A549 (cell line): ENCODE results near the gene EFEMP2. TPM values are rescaled to one million over a fixed set of nuclear protein-coding genes. Genes with fewer than 3 reads are reported as not detected.

Experiments
- ATAC-seq, 2 experiments: fragments of 200-7000 bp in 1 of 2; fragments of >200 bp in 1 of 2; cut with Nextera tagmentation in 1 of 2; cut with Tn5 transposase in 1 of 2; 3 replicates each; pipeline versions ENCODE4 v1.8.0 to v1.9.1; 2018 to 2020; ENCODE audit warnings: mild to moderate bottlenecking in 1 of 2, moderate library complexity in 1 of 2
- CTCF ChIA-PET: fragments of 300-600 bp; sonication (Branson Sonifier 250); formaldehyde crosslinking; extraction: SDS; loops from one replicate; lab custom pipeline; 2021; ENCODE audit warnings: antibody characterized with exemption, inconsistent platforms; lab: Yijun Ruan, JAX
- POLR2A ChIA-PET: fragments of 350-600 bp; formaldehyde crosslinking; extraction: SDS; loops from one replicate; lab custom pipeline; 2021; ENCODE audit warnings: antibody characterized with exemption, inconsistent platforms; lab: Yijun Ruan, JAX
- DNase-seq, 2 experiments: peaks; one replicate each; pipeline versions ENCODE4 v3.0.0 to v3.0.0-alpha.2; 2011 to 2016; ENCODE audit warnings: low read depth in 1 of 2, low spot score in 1 of 2
- FAIRE-seq: peaks from 2 replicates; lab custom pipeline; 2011; peaks lifted over from hg19 to GRCh38; lab: Jason Lieb, UNC
- H3K27ac ChIP-seq, 2 experiments: fragments of >200 bp; sonication (Bioruptor Twin); formaldehyde crosslinking; 3 replicates each; pipeline ENCODE4 v1.5.1; 2016 to 2017
- H3K4me1 ChIP-seq: fragments of >200 bp; sonication (Bioruptor Twin); formaldehyde crosslinking; 3 replicates; pipeline ENCODE4 v1.6.1; 2016
- H3K4me2 ChIP-seq: fragments of >200 bp; sonication (Bioruptor Twin); formaldehyde crosslinking; 3 replicates; pipeline ENCODE4 v1.6.1; 2016
- H3K4me3 ChIP-seq: fragments of >200 bp; sonication (Bioruptor Twin); formaldehyde crosslinking; 3 replicates; pipeline ENCODE4 v1.5.1; 2016
- H3K9me3 ChIP-seq: fragments of >200 bp; sonication (Bioruptor Twin); formaldehyde crosslinking; 3 replicates; pipeline ENCODE4 v1.6.1; 2016
- ATOH8 ChIP-seq: fragments of 250-450 bp; sonication (Bioruptor Pico); IDR thresholded peaks from 2 replicates; pipeline ENCODE4 v1.5.0; 2020; ENCODE audit warnings: low read depth, mild to moderate bottlenecking, moderate library complexity
- BHLHE40 ChIP-seq: IDR thresholded peaks from 2 replicates; pipeline ENCODE4 v1.6.1; 2012; ENCODE audit warnings: low read depth, low read length, inconsistent platforms
- CBX2 ChIP-seq: fragments of 200-600 bp; sonication (generic); IDR thresholded peaks from 2 replicates; pipeline ENCODE4 v1.6.1; 2016; ENCODE audit warnings: low read depth, mild to moderate bottlenecking, borderline replicate concordance
- CEBPB ChIP-seq, 2 experiments: fragments of >200 bp in 1 of 2; sonication (Bioruptor Twin) in 1 of 2; formaldehyde crosslinking in 1 of 2; IDR thresholded peaks; 2 replicates each; pipeline ENCODE4 v1.6.1; 2012 to 2016
- CHD4 ChIP-seq: fragments of 200-600 bp; sonication (generic); IDR thresholded peaks from 2 replicates; pipeline ENCODE4 v1.6.1; 2016; ENCODE audit warnings: antibody characterized with exemption, mild to moderate bottlenecking, borderline replicate concordance
- CTCF ChIP-seq: fragments of >200 bp; sonication (Bioruptor Twin); formaldehyde crosslinking; IDR thresholded peaks from 3 replicates; pipeline ENCODE4 v1.5.1; 2016
- GATA3 ChIP-seq: IDR thresholded peaks from 2 replicates; pipeline ENCODE4 v1.6.1; 2012; ENCODE audit warnings: borderline replicate concordance
- HEYL ChIP-seq: fragments of 250-450 bp; sonication (Bioruptor Pico); IDR thresholded peaks from 2 replicates; pipeline ENCODE4 v1.8.0; 2021; ENCODE audit warnings: mild to moderate bottlenecking, moderate library complexity
- HOXA7 ChIP-seq: fragments of 250-450 bp; sonication (Bioruptor Pico); IDR thresholded peaks from 2 replicates; pipeline ENCODE4 v1.5.0; 2020; ENCODE audit warnings: mild to moderate bottlenecking, moderate library complexity
- HOXB13 ChIP-seq: fragments of 250-450 bp; sonication (Bioruptor Pico); IDR thresholded peaks from 2 replicates; pipeline ENCODE4 v1.5.0; 2020; ENCODE audit warnings: low read depth, mild to moderate bottlenecking, moderate library complexity
- HOXB5 ChIP-seq: fragments of 250-450 bp; sonication (Bioruptor Pico); IDR thresholded peaks from 2 replicates; pipeline ENCODE4 v1.5.0; 2020; ENCODE audit warnings: mild to moderate bottlenecking, moderate library complexity
- JUN ChIP-seq, 2 experiments: fragments of >200 bp; sonication (Bioruptor Twin); formaldehyde crosslinking; IDR thresholded peaks; 2 replicates in 1 of 2; 3 replicates in 1 of 2; pipeline ENCODE4 v1.6.1; 2016 to 2017
- KDM5A ChIP-seq: fragments of 200-600 bp; sonication (generic); IDR thresholded peaks from 2 replicates; pipeline ENCODE4 v1.6.1; 2016; ENCODE audit warnings: antibody characterized with exemption, mild to moderate bottlenecking
- MAX ChIP-seq: IDR thresholded peaks from 2 replicates; pipeline ENCODE4 v1.6.1; 2012
- MAZ ChIP-seq: fragments of 150-350 bp; IDR thresholded peaks from 2 replicates; pipeline ENCODE4 v1.6.1; 2014; ENCODE audit warnings: antibody characterized with exemption, low read depth, low read length, borderline replicate concordance
- MYC ChIP-seq: IDR thresholded peaks from 2 replicates; pipeline ENCODE4 v1.6.1; 2012; ENCODE audit warnings: mild to moderate bottlenecking, inconsistent platforms, low read length, improper control_type of control experiment, borderline replicate concordance
- NFE2L2 ChIP-seq: fragments of 150-350 bp; conservative IDR thresholded peaks from 2 replicates; pipeline ENCODE4 v1.6.1; 2014; ENCODE audit warnings: low read length
- RAD21 ChIP-seq, 2 experiments: fragments of >200 bp in 1 of 2; sonication (Bioruptor Twin) in 1 of 2; formaldehyde crosslinking in 1 of 2; IDR thresholded peaks in 1 of 2; conservative IDR thresholded peaks in 1 of 2; 2 replicates in 1 of 2; 3 replicates in 1 of 2; pipeline ENCODE4 v1.6.1; 2012 to 2018; ENCODE audit warnings: inconsistent platforms in 1 of 2
- RCOR1 ChIP-seq: fragments of 150-350 bp; IDR thresholded peaks from 2 replicates; pipeline ENCODE4 v1.6.1; 2014; ENCODE audit warnings: antibody characterized with exemption, low read length, low read depth
- RFX5 ChIP-seq: fragments of 450-650 bp; IDR thresholded peaks from 2 replicates; pipeline ENCODE4 v1.7.1; 2014; ENCODE audit warnings: antibody characterized with exemption, mild to moderate bottlenecking, moderate library complexity
- SMC3 ChIP-seq: fragments of >200 bp; sonication (Bioruptor Twin); formaldehyde crosslinking; IDR thresholded peaks from 3 replicates; pipeline ENCODE4 v1.6.1; 2018; ENCODE audit warnings: inconsistent platforms
- SREBF2 ChIP-seq: fragments of 450-650 bp; IDR thresholded peaks from 2 replicates; pipeline ENCODE4 v1.6.1; 2014; ENCODE audit warnings: mild to moderate bottlenecking, moderate library complexity
- TP53 ChIP-seq: fragments of 250-450 bp; sonication (Bioruptor Pico); IDR thresholded peaks from 2 replicates; pipeline ENCODE4 v1.5.0; 2021; ENCODE audit warnings: mild to moderate bottlenecking, moderate library complexity
- ZC3H11A ChIP-seq: fragments of 450-650 bp; IDR thresholded peaks from 2 replicates; pipeline ENCODE4 v1.6.1; 2014; ENCODE audit warnings: antibody characterized with exemption, mild to moderate bottlenecking
- ZFP36 ChIP-seq: fragments of 450-650 bp; IDR thresholded peaks from 2 replicates; pipeline ENCODE4 v1.6.1; 2014; ENCODE audit warnings: borderline replicate concordance; ENCODE audit not compliant: partially characterized antibody
- WGBS: methylation state at CpG from one replicate; pipeline ENCODE4 v1.1.6; 2017; ENCODE audit errors: missing lambda C conversion rate; 5-methylcytosine and 5-hydroxymethylcytosine counted together
- polyA plus RNA-seq, 4 experiments: library from polyadenylated mRNA; depleted of rRNA in 3 of 4; stranded (reverse); fragments of >200 nt; fragmentation: RNase III in 1 of 4; extraction: RNeasy Plus Mini Kit Qiagen cat#74134 plus additional on column Dnase treatment in 1 of 4; gene quantifications; 2 replicates in 3 of 4; 3 replicates in 1 of 4; pipeline ENCODE4 v1.2.3, GENCODE V29; 2011 to 2017

The EFEMP2 gene
- polyA plus RNA-seq, 2 of the 4 experiments (the other 2 are of a cell fraction), result 1.3 to 1.4 TPM

- TF ChIP-seq ATOH8 (no peak), HOXA7 (CRISPR knock-in tag) (no peak), CBX2 (no peak), TP53 (CRISPR knock-in tag) (no peak), SREBF2 (no peak), HEYL (CRISPR knock-in tag) (no peak), ZFP36 (no peak), HOXB5 (no peak), KDM5A (no peak), SMC3 (no peak)
These were observed 12.6 kb upstream of the EFEMP2 start (continued) for GRCh38 chr11:65885231-65885630.

GRCh38 chr11:65884716-65885092 lies 12.1 kb upstream of the EFEMP2 start:
- Histone ChIP-seq H3K9me3 (no peaks in the 10 kb centered on the region), H3K4me1 (peaks cover 25% of the 10 kb centered on the region)
- CTCF ChIA-PET, result interaction anchor here (0.6 to 20.5 kb wide), 65 partner anchors 7 to 368 kb away, joined by 3 to 618 read pairs (median 5); partner anchors contain the start of genes AP5B1, BANF1, C11orf68 and CFL1
- DNase-seq, result peak; percentile 83 to 93
- TF ChIP-seq CHD4, result no peak
- peak; percentile 81 to 84 for TF ChIP-seq RAD21 (conservative IDR thresholded peaks at IDR 0.05 in 1 of 2, IDR thresholded peaks at IDR 0.05 in 1 of 2)
- TF ChIP-seq NFE2L2, result no peak
- TF ChIP-seq CTCF, result peak; percentile 97
- TF ChIP-seq SMC3, result peak; percentile 90
- TF ChIP-seq ZC3H11A, result no peak
- TF ChIP-seq BHLHE40, result no peak
- no peak for TF ChIP-seq HOXB13
- TF ChIP-seq GATA3, result no peak
- TF ChIP-seq MYC, result no peak
- TF ChIP-seq MAZ, result 0 out of 2 replicates have a peak, but pooled peaks have one; percentile 43
- no peak for TF ChIP-seq JUN (IDR thresholded peaks at IDR 0.05)
- TF ChIP-seq RFX5, result no peak
- peak; percentile 65 for TF ChIP-seq MAX
- no peak for TF ChIP-seq KDM5A
- TF ChIP-seq CEBPB (IDR thresholded peaks at IDR 0.05), result no peak
- no peak for TF ChIP-seq RCOR1
- TF ChIP-seq, all 56 proteins: peak for 5
- WGBS, result 17% methylated on average over 8 of the region's 9 CpGs
- POLR2A ChIA-PET, result interaction anchor here (1.1 to 1.6 kb wide), 5 partner anchors 13 to 173 kb away, joined by 3 to 9 read pairs (median 4); partner anchors contain the start of gene FOSL1
- FAIRE-seq (peak; percentile 80), ATAC-seq (peak; percentile 16 to 49; a peak in 5 of 6 replicates)
- no peak overlapping the region for H3K4me3 ChIP-seq
- H3K4me2 ChIP-seq, result no peak overlapping the region
- no peak overlapping the region for H3K27ac ChIP-seq
